ENCODE measurements around the gene LGALSL.
A peak's percentile ranks its signal among the peaks of the same experiment; 100 is the strongest.

The LGALSL gene

DNA sequence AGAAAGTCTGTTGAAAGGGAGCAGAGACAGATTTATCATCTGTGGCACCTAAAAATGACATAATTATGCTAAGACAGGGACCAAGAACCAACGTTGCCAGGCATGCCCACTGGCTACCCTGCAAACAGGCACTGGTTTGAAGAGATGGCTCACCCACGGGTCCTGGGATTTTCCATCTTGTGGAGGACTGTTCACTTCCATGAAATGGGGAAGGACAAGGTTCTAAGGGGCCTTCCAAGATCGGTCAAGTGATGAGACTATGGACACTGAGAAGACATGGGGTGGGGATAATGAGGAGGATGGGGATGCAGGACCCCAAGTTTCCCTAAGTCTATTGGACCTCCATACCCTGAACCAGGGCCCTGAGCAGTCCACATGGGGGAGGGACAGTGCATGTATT, 18.9 kb downstream of the LGALSL start:
- DNase-seq = no peak

DNA sequence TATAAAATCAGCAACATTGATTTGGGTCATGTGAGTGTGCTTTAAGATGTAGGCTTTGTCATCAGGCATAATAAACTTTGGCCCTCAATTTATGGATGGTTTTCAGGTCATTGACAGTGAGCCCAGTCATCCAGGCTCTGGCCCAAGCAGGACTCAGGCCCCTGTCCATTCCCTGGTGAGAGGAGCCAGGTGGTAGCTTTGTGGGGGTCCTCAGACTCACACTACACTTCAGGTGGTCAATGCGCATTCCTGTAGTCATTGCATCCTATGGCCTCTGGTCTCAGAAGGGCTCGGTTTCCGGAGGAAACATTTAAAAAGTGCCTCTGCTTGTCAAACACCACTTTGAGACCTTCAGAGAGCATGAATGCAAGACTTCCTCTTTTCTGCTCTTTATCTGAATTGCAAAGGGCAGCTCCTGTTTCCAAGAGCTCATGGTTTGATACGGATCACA, 20.2 kb downstream of the LGALSL start:
- no peak for DNase-seq

DNA sequence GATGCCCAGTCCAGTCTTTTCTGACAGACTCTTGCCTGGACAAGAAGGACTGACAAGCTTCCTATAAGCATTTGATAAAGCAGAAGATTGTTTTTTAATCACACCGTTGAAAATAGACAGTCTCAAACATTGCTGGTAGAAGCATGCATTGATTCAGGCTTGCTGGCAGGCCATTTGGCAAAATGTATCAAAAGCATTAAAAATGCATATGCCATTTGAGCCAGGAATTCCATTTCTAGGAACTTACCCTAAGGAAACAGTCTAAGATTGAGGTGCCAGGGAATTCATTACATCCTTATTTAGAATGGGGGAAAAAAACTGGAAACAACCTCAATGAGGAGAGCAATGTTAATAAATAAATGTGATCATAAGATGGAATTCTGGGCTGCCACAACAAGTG, 20.7 kb downstream of the LGALSL start:
- no peak for DNase-seq

DNA sequence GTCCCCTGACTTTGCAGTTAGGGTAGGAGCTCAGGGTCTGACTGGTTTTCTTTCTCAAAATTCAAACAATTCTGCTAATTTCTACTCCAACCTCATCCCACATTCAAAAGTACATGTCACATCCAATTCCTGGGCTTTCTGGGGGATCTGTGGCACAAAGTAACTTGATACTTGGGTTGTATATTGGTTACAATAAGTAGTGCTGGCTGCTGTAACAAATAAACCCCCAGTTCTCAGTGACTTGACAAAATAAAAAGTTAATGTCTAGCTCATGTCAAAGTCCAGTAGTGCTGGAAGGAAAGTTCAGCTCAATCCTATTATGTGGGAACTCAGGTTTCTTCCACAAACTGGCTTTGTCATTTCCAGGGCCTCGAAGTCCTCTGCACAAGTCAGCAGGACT, 23.1 kb downstream of the LGALSL start:
- no peak for DNase-seq

DNA sequence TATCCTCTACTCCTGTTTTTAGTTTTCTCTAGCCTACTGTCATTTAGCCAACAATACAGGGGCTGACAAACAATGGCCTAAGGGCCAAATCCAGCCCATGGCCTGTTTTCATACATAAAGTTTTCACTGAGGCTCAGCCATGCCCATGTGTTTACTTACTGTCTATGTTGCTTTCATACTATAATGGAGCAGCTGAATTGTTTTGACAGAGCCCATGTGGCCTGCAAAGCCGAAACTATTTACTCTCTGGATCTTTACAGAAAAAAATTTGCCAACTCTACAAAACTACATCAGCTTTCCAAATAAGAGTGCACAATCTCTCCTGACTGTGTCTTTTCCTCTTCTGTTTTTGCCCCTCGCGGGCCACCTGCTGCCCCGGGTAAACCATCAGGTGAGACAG, 24.0 kb downstream of the LGALSL start:
- DNase-seq = no peak

DNA sequence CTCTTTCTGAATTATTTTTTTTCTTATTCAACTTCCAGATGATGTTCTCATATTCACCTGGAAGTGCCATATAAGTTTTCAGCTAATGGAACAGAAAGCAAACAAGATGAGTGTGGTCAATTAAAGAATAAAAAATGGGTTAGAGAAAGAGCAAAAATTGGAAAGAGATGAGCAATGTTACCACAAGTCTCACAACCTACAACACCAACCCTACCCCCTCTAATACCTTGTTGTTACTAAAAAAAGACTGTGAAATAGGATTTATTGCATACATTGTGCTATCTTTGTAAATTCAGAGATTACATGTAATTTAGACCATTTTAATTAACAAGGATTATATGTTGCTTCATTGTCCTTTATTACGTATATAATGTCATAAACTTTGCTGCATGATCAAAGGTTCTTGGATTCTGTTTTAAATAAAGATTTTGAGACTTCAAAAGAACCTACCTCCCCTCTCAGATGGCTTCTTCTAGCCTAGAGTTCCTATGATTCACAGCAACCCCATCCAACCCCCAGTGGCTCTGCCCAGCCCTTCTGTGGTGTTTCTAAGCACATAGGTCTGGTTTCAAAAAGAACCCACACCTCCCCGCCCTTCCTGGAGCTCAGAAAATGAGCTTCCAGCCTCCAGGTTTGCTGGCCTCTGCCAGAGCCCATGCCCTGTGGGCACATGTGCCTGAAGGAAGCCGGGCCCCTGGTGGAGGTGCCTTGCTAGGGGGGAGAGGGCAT, 24.7 kb downstream of the LGALSL start:
- no peak for DNase-seq

DNA sequence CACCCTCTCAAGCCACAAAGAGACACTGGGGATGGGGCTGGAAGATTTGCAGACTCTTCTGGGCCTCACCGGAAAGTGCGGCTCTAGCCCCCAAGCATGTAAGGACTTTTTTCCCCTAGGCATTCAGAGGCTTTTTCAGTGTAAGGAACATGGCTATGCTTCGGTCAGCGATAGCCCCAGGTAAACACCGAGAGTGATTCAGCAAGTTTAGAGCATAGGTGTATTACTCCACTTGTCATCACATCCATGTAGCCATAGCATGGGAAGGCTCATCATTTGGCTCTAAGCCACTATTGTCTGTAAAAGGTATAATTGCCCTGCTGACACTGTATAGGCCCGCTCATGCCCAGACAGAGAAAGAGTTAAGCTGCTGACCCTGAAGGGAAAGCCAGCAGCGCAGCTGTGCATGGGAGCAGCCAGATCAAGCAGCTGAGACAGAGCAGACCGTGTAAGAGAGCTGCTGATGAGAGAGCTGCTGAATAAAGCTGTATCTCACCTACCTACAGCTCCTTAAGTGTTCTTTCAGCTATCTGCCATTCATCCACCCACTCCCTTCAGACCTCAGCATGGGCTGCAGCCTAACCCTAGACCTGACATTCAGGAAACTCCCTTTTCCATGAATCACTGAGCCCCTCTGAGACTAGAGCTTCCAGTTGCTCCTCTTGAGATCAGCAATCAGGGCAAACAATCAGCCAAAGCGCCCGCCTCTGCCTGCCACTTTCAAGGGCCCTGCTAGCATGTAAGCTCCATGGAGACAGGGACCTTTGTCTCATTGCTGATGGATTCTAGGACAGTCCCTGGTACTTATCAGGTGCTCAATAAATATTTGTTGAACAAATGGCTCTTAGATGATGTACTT, 25.5 kb downstream of the LGALSL start:
- DNase-seq = no peak

DNA sequence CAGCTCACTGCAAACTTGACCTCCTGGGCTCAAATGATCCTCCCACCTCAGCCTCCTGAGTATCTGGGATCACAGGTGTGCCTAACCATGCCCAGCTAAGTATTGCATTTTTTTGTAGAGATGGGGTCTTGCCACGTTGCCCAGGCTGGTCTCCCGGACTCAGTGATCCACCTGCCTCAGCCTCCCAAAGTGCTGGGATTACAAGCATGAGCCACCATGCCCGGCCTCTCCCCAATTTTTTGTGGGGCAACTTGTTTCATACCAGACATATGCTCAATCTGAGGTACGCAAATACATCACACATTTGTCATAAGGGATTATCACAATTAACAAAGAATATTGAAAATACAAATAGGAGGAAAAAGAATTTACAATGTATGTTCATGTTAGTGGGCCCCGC, 27.7 kb downstream of the LGALSL start:
- DNase-seq = no peak

DNA sequence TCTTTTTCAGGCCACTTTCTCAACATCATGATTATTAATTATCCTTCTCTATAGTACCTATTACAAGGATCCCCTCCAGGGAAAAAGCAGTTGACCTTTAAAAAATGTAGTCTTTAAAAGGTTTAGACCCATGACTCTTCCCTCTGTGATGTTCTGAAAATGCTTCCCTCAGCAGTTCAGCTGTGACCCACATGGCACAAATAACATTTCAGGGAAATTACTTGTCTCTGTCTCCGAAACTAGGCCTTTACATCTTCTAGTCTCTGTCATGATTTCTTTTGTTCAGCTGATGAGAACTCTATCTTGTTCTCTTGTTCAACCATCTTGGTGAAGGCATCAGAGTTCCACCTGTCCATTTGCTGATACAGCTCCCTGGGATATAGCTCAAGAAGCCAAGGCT, 28.3 kb downstream of the LGALSL start:
- no peak for DNase-seq

DNA sequence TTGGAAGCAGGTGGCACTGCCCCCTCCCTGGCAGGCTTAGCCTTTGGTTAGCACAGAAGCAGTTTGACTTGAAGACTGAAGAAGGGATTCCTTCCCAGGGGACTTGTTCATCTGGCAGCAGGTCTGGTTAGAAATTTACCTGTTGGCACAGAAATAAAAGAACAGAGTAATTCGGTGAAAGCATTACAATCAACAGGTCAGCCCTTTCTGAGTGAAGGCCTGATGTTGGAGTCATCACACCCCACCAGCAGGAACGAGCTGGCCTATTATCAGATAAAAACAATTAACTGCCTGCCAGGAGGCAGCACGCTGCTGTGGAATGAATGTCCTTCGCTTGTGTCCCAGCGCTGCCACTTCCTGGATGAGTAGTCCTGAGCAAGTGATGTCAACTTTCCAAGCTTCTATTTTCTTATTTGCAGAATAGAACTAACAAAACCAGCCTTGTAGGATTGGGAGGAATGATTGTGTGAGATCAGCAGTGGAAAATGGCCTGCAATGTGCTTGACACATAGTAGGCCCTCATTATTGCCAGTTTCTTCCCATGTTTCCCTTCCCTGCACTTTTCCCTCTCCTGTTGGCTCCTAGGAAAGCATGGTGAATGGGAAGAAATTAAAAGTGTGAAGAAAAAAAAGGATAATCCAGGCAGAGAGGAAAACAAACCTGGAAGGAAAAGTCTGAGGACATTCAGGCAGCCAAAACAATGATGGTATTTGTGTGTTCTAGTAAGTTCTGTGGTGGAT, 29.0 kb downstream of the LGALSL start:
- DNase-seq = no peak

DNA sequence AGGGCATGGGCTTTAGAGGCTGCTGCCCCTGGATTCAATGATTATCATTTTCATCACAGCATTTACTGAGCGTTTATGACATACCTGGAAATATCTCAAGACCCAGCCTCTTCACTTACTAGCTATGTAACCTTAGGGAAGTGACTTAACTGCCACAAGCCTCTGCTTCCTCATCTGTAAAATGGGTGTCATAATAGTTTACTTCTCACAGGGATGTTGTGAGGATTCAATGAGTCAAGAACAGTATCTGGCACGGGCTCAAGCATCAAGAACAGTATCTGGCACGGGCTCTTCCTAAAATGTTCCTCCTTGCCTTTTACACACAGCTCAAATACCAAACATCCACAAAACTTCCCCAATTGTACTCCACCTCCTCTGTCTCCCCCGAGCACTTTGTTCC, 31.4 kb downstream of the LGALSL start:
- no peak for DNase-seq

DNA sequence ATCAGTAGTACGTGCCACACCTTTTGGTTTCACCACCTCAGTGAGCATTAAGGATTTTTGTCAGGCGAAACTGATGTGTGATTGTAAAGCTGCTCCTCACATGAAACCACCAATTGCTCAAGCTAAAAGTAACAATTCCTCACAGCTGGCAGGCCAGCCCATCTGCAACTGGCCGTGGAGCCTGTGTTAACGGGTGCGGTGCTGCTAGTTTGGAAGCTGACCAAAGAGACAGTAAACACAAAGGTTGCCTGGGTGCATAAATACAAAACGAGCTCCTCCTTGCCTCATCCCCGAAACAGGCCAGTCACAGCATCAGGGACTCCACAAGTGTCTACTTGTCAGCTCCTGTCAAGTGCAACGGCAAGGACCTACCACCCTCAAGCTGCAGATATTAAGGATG, 32.0 kb downstream of the LGALSL start:
- no peak for DNase-seq

DNA sequence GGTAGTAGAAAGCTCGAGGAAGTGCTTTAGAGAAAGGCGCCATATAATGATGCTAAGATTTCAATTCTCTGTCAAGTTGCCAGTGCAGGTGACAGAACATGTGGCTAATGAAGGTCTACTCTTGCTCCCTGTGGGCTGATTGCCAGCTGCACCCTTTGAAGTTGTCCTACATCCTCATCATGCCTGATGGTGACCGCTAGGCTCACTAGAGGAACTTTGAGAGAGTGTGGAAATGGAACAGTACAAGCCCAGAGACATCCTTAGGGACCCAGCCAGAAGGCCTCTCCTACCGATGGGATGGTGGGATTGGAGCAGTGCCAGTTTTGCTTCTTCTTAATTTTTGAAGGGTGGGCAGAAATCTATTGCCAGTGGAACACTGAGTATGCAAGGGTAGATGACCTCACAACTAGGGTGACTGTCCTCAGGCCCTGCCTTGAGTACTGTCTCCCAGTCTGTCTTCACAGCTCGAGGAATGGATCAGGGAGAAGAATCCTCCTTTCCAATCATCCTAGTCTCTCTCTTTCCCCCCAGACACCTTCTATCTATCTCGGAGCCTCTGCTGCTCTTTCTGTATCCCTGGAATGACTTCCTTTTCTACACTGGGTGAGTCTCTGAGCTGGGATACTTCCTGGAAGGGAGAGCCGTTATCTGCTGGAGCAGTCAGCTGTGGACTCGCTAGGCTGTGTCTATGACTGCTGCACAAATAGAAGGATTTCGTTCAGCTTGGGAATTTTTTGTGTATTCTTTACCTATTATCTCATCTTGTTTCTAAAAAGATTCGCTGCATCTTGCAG, 33.5 kb downstream of the LGALSL start:
- DNase-seq = no peak

DNA sequence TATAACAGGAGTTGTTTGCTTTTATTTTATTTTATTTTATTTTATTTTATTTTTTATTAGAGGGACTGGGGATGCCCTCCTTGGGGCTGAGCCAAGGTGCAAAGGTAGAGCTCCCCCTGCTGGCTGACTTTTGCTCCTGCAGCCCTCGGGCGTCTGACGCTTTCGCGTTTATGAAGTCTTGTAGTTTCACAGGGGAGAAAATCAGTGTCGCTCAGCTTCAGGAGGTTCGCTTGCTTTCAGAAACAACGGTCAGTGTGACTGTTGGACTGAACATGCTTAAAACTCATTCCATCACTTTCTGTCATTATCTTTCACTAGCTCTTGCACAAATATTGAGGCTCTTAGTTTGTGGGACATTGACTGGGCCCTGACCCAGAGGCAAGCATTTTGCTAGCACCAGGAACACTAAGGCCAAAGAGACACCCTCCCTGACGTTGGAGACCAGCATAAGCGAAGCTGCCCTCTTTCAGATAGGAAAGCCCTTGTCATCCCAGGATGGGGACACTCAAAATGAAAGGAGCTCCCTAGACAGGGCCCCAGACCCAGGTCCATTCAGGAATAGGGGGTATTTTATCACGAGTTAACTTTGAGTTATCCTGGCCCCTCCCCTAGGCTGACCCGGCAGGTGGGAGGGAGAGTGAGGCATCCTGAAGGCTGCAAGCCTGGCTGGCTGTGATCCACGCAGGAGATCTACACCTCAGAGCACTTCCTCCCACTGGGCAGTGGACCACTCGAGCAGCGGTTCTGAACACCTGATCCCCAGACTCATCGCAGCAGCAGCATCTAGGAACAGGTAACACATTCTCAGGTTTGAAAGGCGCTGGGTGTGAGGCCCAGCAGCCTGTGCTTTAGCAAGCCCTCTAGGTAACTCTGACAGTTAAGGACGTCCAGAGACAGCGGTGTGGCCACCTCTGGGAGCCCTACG, 34.4 kb downstream of the LGALSL start:
- peak; percentile 76 for DNase-seq

DNA sequence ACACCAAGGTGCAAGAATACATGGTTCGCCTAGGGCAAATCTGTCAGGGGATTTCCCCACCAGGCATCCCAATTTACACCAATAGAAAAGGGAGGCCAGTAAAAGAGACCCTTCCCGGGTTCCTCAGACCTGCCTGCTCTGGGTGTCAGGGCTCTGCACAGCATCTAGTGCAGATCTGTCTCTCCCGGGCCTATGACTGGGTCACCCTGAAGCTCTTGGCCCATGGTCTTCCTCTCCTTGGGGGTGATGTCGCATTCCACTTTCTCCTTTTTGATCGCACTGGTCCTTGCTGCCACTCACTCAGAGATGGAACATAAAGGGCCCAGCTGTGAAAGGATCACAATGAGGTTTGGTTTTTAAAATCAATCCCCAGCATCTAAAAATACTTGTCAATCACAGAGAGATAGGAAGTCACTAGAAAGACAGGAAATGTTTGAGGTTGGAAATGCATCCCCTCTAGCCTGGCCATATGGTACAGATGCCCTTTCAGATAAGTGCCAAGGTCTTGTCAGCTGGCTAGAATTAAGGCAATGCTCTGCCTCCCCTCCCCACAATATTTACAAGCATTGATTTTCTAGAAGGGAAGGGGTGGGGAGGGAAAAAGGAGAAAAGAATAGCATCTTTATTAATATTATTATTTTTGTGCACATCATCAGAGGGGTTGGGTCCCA, 35.3 kb downstream of the LGALSL start:
- DNase-seq = no peak

DNA sequence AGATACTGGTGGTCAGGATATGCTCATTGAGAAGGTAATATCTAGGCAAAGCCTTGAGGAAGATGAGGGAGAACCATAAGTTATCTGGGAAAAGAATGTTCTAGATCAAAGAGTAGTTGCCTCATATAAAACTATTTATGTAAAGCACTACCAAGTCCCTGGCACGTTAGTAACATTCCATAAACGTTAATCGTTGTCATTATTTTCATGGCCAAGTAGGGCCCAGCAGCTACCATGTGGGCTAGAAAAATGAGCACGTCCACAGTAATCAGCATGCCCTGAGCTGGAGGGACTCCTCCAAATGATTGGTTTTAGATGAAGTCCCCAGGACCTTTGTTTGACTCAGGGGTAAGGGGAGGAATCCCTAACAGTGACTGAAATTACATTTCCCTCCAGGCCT, 37.5 kb downstream of the LGALSL start:
- no peak for DNase-seq

DNA sequence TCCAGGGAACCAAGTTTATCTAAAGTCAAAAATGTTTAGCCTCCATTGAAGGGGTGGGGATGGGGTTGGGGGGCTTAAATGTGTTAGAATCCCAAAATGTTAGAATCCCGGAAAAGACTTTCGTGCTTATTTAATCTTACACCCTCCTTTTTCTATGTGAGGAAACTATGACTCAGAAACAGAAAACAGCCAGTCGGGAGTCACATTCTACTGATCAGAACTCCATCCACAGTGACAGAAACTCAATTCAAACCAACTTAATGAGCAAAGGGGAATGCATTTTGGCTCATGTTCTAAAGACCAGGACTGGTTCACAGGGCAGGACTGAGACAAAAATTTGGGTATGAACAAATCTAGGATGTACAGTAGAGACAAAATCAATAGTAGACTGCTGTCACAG, 38.3 kb downstream of the LGALSL start:
- no peak for DNase-seq

DNA sequence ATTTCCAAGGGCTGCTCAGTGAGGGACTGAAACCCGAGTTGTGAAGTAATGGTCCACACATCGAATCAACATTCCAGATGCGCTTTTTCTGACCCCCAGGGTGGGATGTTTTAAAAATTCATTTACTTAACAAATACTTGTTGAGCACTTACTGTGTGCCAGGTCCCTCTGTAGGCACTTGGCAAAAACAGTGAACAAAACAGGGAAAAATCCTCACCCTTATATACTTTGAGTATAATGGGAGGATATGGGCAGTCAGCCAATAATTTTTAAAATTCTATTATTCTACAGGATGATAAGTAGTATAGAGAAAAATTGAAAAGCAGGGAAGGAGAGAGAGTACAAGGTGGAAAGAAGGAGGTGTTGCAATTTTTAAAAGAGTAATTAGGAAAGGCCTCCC, 38.9 kb downstream of the LGALSL start:
- DNase-seq = no peak

DNA sequence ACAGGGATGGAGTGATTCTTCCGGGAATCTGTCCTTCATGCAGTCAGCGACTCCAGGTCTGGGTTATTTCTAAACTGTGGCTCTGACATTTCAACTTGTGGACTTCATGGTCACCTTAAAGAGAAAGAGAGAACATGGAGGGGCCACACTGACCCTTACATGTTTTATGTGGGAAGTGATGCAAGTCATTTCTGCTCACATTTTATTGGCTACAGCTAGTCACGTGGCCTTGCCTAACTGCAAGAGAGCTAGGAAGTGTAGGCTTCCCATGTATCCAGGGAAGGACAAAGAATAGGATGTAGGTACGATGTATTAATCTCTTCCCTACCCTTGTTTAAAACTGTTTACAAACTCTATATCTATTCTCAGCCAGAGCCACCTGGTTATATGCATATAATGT, 39.8 kb downstream of the LGALSL start:
- no peak for DNase-seq

DNA sequence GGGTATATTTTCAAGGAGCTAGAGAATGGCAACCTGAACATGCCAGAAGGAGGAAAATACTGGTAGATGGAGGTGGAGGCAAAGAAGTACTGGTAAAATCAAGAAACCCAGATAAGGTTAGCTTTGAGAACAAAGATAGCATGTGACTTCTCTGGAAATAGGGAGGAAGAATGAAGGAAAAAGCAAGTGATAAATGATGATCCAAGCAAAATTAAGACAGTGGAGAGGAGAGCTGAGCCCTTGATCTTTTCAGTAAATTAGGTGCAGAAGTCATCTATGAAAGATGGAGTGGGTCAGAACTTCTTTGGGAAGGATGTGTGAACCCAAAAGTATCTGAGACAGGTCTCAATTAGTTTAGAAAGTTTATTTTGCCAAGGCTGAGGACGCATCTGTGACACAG, 44.5 kb downstream of the LGALSL start:
- DNase-seq = no peak

DNA sequence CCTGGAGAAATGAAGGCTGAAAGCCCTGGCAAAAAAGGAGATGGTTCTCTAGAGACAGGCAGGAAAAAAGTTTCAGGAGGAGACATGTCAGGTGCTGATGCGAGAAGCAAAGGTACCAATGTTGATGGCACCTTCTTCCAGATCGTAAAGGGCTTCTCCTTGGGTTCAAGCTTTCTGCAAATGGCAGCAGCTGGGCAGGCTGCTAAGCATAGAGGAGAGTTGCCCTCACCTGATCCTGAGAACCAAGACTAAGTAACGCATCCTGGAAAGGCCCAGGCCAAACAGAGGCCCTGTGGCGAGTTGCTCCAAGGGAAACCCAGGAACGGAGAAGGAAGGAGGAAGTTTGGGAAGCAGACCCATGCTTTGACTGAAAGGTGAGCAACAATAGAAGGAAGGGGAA, 46.6 kb downstream of the LGALSL start:
- no peak for DNase-seq

All from CD4-positive, alpha-beta T cell treated with Interleukin-12 subunit alpha and Interleukin-12 subunit beta, for 1 hour (primary cell).